GM18498 (cell line): Measurements from ENCODE around the gene RHO.
"Not testable (repeated sequence)": the region's sequence is repeated elsewhere in the genome, so short reads cannot be mapped to it uniquely, and the experiment has no call there.

Experiments used
- ATAC-seq: cut with Tn5 transposase; IDR thresholded peaks from one replicate; pipeline ENCODE4 v1.9.1; 2021; ENCODE audit warnings: mild to moderate bottlenecking, moderate library complexity; ENCODE audit not compliant: unreplicated experiment

Gene RHO

GRCh38 chr3:129528589-129529100, at the start of gene RHO:
Gene RHO (plus strand): TSS chr3:129528639. CDS start chr3:129528734, 95 bp downstream.
- no peak for ATAC-seq

GRCh38 chr3:129481225-129481765, 47.1 kb upstream of the RHO start:
- not testable (repeated sequence) for ATAC-seq

- ATAC-seq = no peak
These were observed 46.6 kb upstream of the RHO start for GRCh38 chr3:129481766-129482332.

DNA sequence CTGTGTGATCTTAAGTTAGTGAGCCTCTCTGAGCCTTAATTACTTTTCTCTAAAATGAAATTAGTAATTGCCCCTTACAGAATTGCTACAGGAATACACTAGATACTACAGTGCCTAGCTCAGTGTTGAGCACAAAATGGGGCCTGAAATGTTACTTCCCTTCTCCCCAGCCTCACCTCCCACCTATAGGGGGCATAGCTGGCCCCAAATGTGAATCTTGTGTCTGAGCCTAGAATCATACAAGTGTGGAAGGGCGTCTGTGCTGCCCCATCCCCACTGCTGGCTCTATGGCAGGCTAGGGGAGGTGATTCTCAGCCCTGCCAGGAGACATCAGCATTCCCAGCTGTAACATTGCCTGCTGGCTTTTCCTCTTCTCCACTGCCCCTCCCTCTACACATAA, 45.7 kb upstream of the RHO start:
- no peak for ATAC-seq

DNA sequence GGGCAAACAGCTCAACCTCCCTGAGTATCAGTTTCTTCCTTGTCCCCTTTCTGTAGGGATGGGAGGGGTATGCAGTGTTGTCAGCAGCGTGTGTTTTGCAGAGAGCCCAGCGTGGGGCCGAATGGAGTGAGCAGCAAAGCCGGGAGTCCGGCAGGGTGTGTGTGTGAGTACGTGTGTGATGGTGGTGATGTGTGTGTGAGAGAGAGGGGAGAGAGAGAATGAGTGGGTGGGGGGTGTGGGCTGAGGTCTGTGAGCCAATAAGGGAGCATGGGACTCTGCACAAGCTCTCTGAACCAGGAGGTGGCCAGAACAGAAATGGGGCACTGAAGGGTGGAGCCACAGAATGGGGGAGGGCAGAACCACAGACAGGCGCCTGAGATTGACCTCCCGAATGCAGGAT, 44.6 kb upstream of the RHO start:
- no peak for ATAC-seq

DNA sequence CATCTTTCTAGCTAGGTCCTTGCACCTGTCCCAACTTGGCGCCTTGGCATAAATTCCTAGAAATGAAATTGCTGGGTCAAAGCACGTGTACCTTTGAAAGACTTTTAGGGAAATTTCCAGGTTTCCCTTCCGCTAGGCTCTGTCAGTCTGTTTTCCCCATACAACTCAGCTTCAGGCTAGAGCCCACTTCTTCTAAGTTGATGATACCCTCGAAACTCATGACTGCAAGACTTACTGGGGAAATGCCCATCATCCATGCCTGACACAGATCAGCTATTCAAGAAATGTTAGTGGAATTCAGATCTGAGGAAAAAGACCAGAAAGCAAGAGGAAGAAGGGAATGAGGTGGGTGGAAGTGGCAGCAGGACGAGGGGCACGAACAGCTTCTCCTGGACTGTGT, 43.3 kb upstream of the RHO start:
- ATAC-seq = not testable (repeated sequence)

- no peak for ATAC-seq
These were observed 42.4 kb upstream of the RHO start for GRCh38 chr3:129485721-129486663.

DNA sequence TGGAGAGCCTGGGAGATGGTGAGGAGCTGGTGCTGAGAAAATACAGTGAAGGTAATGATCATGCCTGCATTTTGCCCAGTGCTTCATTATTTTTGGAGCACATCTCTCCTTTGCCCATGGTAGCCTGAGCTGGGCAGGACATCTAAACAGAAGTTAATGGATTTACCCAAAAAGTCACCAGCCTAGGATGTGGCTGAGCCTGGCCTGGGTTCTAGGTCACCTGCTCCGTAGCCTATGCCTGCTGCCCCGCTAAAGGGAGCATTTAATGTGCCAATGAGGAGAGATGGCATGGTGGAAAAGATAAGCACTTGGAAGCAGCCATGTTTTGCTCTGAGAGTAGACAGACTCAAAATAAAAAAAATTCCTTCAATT, 41.8 kb upstream of the RHO start:
- ATAC-seq = no peak

DNA sequence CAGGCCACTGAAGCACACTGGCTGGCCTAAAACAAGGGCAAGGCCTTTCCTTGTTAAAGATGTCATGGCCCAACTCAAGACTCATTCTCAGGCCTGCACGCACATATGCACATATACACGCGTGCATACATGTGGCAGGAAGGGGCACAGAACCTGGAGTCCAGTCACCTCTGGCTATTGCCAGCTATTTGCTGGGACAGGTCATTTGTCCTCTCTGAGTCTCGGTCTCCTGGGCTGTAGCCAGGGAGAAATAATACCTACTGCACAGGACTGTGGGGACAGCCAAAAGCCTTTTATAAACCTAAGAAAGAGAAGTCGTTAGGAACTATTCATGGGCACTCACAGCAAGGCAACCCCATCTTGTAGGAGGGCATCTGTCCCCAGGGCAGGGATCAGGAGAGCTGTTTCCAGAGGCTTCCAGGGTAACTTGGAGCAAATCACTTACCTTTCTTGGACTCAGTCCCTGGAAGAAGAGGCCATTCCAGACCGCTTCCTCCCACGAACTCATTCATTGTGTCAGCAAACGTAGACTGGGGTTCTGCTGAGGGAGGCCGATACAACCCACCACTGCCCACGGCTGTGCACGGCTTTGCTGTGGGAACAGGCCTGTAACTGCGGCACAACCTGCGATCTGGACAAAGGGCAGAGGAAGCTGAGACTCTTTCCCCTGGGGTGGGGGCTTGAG, 41.1 kb upstream of the RHO start:
- no peak for ATAC-seq

GRCh38 chr3:129487868-129488335, 40.5 kb upstream of the RHO start:
- ATAC-seq = not testable (repeated sequence)

- not testable (repeated sequence) for ATAC-seq
These were observed 39.2 kb upstream of the RHO start for GRCh38 chr3:129489258-129489657.

- peak; percentile 84 for ATAC-seq
These were observed 38.2 kb upstream of the RHO start for GRCh38 chr3:129490273-129490675.

- not testable (repeated sequence) for ATAC-seq
These were observed 37.4 kb upstream of the RHO start for GRCh38 chr3:129491077-129491476.

DNA sequence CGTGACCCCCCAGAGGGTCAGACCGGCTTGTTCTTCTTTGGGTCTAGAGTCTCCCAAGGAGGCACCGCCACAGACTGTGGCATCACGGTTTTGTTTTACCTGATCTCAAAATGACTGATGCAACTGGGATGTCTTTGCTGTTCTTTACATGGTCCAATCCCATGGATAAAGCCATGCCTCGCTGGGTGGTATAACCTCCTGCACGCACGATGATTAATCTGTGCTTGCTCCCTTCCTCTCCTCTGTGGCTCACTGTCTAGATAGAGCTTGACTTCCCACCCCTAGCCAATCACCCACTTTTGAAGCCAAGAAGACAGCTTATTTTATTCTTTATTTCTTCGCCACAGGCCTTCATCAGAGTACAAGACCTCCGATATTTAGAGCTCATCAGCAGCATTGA, 36.6 kb upstream of the RHO start:
- ATAC-seq = no peak

GRCh38 chr3:129492691-129493090, 35.7 kb upstream of the RHO start:
- no peak for ATAC-seq

GRCh38 chr3:129493206-129493605, 35.2 kb upstream of the RHO start:
- no peak for ATAC-seq

- not testable (repeated sequence) for ATAC-seq
These were observed 33.9 kb upstream of the RHO start for GRCh38 chr3:129494499-129494898.

DNA sequence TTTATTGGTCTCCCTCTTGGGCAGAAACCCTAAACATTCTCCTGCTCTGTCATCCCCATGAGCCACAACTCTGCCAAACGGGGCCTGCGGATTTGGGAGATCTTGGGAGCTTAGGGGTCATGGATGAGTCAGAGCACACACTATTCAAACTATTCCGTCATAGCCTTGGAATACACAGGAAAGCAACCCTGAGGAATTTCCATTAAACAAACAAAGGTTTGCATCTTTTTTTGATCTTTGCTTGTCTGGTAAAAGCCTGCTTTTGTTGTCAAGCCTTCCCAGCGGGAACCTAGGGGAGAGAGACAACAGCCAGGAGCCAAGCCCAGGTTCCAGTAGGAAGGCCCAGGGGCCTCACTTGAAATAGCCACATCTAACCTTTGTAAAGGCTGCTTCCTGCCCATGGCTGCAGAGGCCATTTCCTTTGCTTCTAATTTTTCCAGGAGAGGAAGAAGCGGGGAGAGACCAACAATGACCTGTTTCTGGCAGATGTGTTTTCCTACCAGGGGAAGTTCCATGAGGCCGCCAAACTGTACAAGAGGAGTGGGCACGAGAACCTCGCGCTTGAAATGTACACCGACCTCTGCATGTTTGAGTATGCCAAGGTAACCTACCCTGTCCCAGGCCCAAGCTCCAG, 33.3 kb upstream of the RHO start:
- not testable (repeated sequence) for ATAC-seq

DNA sequence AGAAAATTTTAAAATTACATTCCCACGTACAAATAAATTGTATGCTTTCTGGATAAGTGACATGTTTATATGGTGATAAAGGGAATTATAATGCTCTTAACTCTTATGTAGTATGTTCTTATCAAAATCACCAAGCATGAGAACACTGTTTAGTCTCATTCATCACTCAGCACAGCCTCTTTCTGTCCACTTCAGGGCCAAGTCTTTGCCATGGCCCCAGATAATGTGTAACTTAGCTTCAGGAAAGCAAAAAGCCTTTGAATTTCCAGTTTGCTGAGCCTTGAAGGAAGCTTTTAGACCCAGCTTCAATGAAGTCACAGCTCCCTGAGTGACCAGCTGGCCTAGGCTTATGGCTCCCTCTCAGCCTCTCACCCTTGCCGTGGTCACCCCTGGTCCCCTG, 30.6 kb upstream of the RHO start:
- ATAC-seq = not testable (repeated sequence)

GRCh38 chr3:129498603-129499488, 29.6 kb upstream of the RHO start:
- ATAC-seq = not testable (repeated sequence)
